CD4-positive, alpha-beta T cell treated with Interleukin-12 subunit alpha and Interleukin-12 subunit beta, for 1 hour (primary cell): ENCODE measurements around the gene NR2F6.

Experiments used
- DNase-seq: peaks from one replicate; pipeline ENCODE4 v3.0.0-alpha.2; 2020

Gene NR2F6

GRCh38 chr19:17263712-17264640 lies 18.3 kb upstream of the NR2F6 start:
- DNase-seq: no peak

- DNase-seq: no peak
Observed at GRCh38 chr19:17262557-17262956, 16.8 kb upstream of the NR2F6 start.

- DNase-seq: peak; percentile 91
Observed at GRCh38 chr19:17260842-17261325, 15.2 kb upstream of the NR2F6 start.

DNA sequence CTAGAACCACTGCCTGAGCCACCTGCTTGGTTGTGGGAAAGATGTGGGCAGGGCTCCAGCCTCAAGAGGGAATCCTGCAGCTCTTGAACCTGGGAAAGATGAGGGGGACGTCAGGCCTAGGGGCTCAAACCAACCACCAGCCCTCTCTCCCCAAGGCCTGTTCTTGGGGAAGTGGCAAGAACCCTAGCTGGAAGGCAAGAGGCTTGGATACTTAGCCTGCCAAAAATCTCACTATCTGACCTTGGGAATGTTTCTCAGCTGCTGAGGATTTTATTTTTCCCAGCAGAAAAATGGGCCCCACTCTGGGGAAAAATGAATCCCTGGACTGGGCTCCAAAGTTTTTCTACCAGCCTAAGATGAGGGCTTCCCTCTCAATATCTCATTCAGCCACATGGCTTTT lies 14.2 kb upstream of the NR2F6 start:
- DNase-seq: no peak

DNA sequence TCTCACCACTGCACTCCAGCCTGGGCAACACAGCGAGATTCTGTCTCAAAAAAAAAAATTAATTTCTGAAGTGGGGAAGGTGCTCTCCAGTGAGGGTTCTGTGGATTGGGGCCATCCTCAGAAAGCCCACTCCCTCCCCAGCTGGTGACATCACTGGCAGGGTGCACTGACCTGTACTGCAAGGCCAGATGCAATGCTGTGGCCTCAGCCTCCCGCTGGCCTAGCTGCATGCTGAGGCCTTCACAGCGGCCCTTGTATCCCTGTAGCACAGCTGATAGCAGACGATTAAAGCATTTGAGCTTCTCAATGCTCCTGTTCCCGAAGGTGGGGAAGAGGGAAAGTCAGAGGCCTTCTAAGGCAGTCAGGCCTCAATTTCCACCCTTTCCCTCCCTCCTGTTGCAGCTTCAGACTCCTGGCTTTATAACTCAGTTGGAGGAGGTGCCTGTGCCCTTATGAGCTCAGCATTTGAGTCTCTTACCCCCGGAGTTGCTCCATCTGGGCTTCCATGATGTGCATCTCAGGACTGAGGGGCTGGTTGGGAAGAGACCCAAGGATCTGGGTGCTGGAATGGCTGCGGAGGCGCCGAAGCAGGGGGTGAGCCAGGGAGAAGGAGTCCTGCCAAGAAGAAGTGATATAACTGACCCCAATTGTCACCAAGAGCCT lies 13.5 kb upstream of the NR2F6 start:
- DNase-seq: no peak

DNA sequence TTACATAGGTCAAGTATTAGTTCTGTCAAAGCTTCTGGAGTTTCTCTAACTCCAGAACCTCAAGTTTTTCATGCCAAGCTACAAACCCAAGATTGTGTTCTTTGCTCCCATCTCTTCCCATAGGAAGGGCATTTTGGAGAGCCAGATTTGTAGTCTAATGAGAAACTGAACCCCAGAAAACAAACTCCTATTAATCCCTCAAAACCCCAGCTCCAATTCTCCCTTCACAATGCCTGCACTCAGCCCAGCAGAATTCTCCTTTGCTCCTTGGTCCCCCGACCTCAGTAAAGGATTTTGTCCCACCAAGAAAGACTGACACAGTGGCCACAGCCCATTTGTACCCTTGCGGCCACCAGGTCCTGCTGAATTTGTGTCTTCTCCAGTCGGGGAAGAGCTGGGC lies 10.4 kb upstream of the NR2F6 start:
- no peak for DNase-seq

- no peak for DNase-seq
Observed at GRCh38 chr19:17255150-17255621, 9.5 kb upstream of the NR2F6 start.

DNA sequence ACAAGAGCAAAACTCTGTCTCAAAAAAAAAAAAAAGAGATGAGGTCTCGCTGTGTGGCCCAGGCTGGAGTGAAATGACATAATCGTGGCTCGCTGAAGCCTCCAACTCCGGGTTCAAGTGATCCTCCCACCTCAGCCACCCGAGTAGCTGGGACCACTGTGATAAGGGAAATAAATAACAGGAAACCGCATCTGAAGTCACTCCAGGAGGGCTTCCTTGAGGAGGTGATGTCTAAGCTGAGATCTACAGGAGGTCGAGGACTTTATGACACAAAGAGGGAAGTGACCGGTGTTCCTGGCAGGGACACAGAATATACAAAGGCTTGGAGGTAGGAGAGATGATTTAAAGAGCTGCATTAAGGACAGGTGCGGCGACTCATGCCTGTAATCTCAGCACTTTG lies 8.9 kb upstream of the NR2F6 start:
- no peak for DNase-seq

DNA sequence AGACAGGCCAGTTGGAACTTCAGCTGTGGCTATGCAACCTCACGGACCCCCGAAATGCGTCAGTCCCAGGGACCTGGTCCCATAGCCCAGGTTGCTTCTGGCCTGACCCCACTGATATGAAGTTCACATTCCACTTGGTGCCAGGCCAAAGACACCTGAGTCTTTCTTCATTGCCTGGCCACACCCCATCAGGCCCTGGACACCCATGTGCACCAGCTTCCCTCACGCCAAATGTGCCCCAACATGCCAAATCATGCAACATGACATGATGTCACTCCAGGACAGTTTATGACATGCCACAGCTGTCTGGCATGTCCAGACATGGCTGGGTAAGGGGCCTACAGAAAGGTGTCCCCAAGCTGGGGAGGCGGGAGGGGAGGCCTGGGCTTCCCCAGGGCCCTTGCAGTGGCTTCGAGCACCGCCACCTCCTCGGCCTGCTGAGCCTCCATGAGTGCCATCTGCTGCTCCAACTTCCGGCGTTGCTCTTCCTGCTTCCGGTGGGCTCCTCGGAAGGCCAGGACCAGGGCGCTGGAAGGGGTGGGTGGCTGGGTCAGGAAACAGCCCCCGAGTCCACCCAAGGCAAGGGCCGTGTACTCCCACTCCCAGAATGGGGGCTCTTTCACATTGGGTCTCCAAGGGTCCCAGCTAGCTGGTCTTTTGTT lies 4.3 kb upstream of the NR2F6 start:
- DNase-seq: no peak

- no peak for DNase-seq
Observed at GRCh38 chr19:17248011-17248776, 2.5 kb upstream of the NR2F6 start.

GRCh38 chr19:17246681-17247425 lies 1.1 kb upstream of the NR2F6 start:
- DNase-seq: no peak

DNA sequence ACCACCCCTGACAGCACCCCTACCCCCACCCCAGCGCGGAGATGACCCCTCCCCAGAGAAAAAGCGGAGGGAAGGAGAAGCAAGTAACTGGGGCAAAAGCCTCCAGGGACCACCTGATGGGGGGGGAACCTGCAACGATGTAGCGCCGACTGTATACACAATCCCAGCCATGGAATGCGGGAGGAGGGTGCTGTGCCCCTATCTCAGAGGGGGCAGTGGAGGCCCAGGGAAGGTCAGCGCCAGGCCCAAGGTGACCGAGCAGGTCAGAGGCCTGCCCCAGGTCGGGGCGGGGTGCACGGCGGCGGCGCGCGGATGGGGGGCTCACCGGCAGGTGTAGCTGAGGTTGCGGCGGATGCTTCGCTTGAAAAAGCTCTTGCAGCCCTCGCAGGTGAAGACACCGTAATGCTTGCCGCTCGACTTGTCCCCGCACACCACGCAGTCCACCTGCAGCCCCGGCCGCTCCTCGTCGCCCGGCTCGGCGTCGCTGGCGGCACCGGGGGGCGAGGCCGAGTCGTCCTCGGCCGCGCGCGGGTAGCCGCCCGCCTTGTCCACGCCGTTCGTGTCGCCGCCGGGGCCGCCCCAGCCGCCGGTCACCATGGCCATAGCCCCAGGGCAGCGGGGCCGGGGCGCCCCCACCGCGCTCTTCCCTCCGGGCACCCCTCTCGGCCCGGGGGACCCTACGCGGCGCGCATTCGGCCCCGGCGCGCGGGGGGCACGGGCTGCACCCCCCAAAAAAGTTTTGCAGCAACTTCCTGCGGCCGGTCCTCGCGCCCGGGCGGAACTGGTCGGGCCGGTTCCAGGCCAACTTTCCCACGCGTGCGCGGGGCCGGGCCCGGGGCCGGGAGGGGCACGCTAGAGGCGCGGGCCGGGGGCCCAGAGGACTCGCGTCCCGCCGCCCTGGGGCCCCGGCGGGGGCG lies 843 bp downstream of the NR2F6 start:
- DNase-seq: no peak

GRCh38 chr19:17243830-17244617 lies 1.7 kb downstream of the NR2F6 start:
- DNase-seq: no peak

GRCh38 chr19:17243211-17243829 lies 2.4 kb downstream of the NR2F6 start:
- no peak for DNase-seq

- no peak for DNase-seq
Observed at GRCh38 chr19:17242431-17243208, 3.1 kb downstream of the NR2F6 start.

DNA sequence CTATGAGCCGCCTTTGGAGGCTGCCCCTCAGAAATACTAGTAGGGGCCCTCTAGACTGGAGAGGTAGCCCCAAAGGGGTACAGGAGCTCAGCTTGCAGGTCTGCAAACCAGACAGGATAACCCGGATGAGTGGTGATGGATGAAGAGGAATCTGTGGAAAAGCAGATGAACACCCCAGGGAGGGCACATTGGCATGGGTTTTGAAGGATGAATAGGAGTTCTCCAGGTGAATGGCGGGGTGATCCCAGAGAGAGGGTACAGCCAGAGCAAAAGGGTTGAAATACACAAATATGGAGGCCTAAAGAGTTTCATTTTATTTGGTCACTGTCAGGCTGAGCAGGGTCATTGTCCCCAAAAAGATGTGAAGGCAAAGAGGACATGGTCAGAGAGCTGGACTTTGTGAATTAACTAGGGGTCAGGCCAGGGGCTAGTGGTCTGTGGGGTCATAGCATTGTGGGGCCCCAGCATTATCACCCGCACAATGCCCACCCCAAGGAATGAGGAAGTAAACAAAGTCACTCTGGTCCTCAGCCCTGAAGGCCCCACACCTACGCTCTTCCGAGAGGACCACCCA lies 4.8 kb downstream of the NR2F6 start:
- no peak for DNase-seq

- DNase-seq: no peak
Observed at GRCh38 chr19:17240062-17240752, 5.5 kb downstream of the NR2F6 start.
